Airway epithelial cell (primary cell): ENCODE results near the gene SLC25A2. TPM values are rescaled to one million over a fixed set of nuclear protein-coding genes. Genes with fewer than 3 reads are reported as not detected.

Source experiments
- total RNA-seq: library from RNA; depleted of rRNA; stranded (reverse); fragments of >200 nt; gene quantifications from 2 replicates; pipeline ENCODE4 v1.2.3, GENCODE V29; 2015

Gene SLC25A2
- total RNA-seq, result not detected in 2 replicates

GRCh38 chr5:141303756-141304155 lies at the start of gene SLC25A2:
Gene SLC25A2 (minus strand): TSS chr5:141304049. CDS start chr5:141303865, 184 bp downstream.

GRCh38 chr5:141349917-141350619 lies 46.2 kb upstream of the SLC25A2 start, which contains the start of gene PCDHGB1:
Gene PCDHGB1 (plus strand): TSS chr5:141350099. CDS start chr5:141350261, 162 bp downstream.

GRCh38 chr5:141343242-141343952 lies 39.5 kb upstream of the SLC25A2 start, which contains the start of gene PCDHGA3:
Gene PCDHGA3 (plus strand): TSS chr5:141343829. CDS start chr5:141344034, 205 bp downstream.

GRCh38 chr5:141338538-141339306 lies 34.9 kb upstream of the SLC25A2 start, which contains the start of gene PCDHGA2:
Gene PCDHGA2 (plus strand): TSS chr5:141338760.

GRCh38 chr5:141330299-141331080 lies 26.6 kb upstream of the SLC25A2 start, which contains the start of gene PCDHGA1:
Gene PCDHGA1 (plus strand): TSS chr5:141330514.

GRCh38 chr5:141320225-141321169 lies 16.6 kb upstream of the SLC25A2 start, which contains the start of gene TAF7:
Gene TAF7 (minus strand): TSS chr5:141320784. CDS start chr5:141320044, 740 bp downstream.

Other genes starting within 250 kb of the SLC25A2 start
- gene PCDHB2, start 209.4 kb downstream of the SLC25A2 start, total RNA-seq, result 0.14 TPM in 1 of 2 replicates, not detected in the other
- gene PCDHB3, start 203.6 kb downstream of the SLC25A2 start, total RNA-seq, result 0.05 TPM in 1 of 2 replicates, not detected in the other
- gene PCDHB4, start 182.2 kb downstream of the SLC25A2 start, total RNA-seq, result not detected in 2 replicates
- gene PCDHB5, start 168.8 kb downstream of the SLC25A2 start, total RNA-seq, result 0.63 TPM in 1 of 2 replicates, not detected in the other
- gene PCDHB6, start 154.0 kb downstream of the SLC25A2 start, total RNA-seq, result 0.14 TPM in 1 of 2 replicates, not detected in the other
- not detected in 2 replicates for gene PCDHB7, start 131.4 kb downstream of the SLC25A2 start, total RNA-seq
- gene PCDHB8, start 126.3 kb downstream of the SLC25A2 start, total RNA-seq, result 0.07 TPM in 1 of 2 replicates, not detected in the other
- 0.07 and 0.14 TPM in 2 replicates for gene PCDHB16, start 121.7 kb downstream of the SLC25A2 start, total RNA-seq
- 0.07 TPM in 1 of 2 replicates, not detected in the other for gene PCDHB9, start 116.9 kb downstream of the SLC25A2 start, total RNA-seq
- 0.05 and 0.21 TPM in 2 replicates for gene PCDHB10, start 111.7 kb downstream of the SLC25A2 start, total RNA-seq
- gene PCDHB11, start 104.4 kb downstream of the SLC25A2 start, total RNA-seq, result 0.09 TPM in 1 of 2 replicates, not detected in the other
- 0.05 and 0.07 TPM in 2 replicates for gene PCDHB12, start 95.3 kb downstream of the SLC25A2 start, total RNA-seq
- 0.09 and 0.14 TPM in 2 replicates for gene PCDHB13, start 90.1 kb downstream of the SLC25A2 start, total RNA-seq
- 0.21 and 0.65 TPM in 2 replicates for gene PCDHB14, start 80.7 kb downstream of the SLC25A2 start, total RNA-seq
- 0.07 and 0.28 TPM in 2 replicates for gene PCDHB15, start 58.7 kb downstream of the SLC25A2 start, total RNA-seq
- gene TAF7, start 16.7 kb upstream of the SLC25A2 start, total RNA-seq, result 28.8 and 30.0 TPM in 2 replicates
- 0.28 TPM in 1 of 2 replicates, not detected in the other for gene PCDHGA1, start 26.5 kb upstream of the SLC25A2 start, total RNA-seq
- 0.42 and 0.79 TPM in 2 replicates for gene PCDHGA2, start 34.7 kb upstream of the SLC25A2 start, total RNA-seq
- gene PCDHGA3, start 39.8 kb upstream of the SLC25A2 start, total RNA-seq, result 0.14 and 0.21 TPM in 2 replicates
- gene PCDHGB1, start 46.0 kb upstream of the SLC25A2 start, total RNA-seq, result 0.07 TPM in 1 of 2 replicates, not detected in the other
- 0.23 and 0.63 TPM in 2 replicates for gene PCDHGA4, start 51.0 kb upstream of the SLC25A2 start, total RNA-seq
- gene PCDHGB2, start 55.9 kb upstream of the SLC25A2 start, total RNA-seq, result 0.42 TPM in 1 of 2 replicates, not detected in the other
- 0.05 and 0.07 TPM in 2 replicates for gene PCDHGA5, start 60.1 kb upstream of the SLC25A2 start, total RNA-seq
- 0.35 and 0.46 TPM in 2 replicates for gene PCDHGB3, start 66.2 kb upstream of the SLC25A2 start, total RNA-seq
- gene PCDHGA6, start 69.8 kb upstream of the SLC25A2 start, total RNA-seq, result 0.37 and 0.63 TPM in 2 replicates
- gene PCDHGA7, start 78.7 kb upstream of the SLC25A2 start, total RNA-seq, result 0.92 and 1.2 TPM in 2 replicates
- 2.2 and 3.0 TPM in 2 replicates for gene PCDHGB4, start 83.6 kb upstream of the SLC25A2 start, total RNA-seq
- 0.35 and 0.51 TPM in 2 replicates for gene PCDHGA8, start 88.6 kb upstream of the SLC25A2 start, total RNA-seq
- 6.1 and 7.2 TPM in 2 replicates for gene PCDHGB5, start 93.9 kb upstream of the SLC25A2 start, total RNA-seq
- 1.2 and 1.8 TPM in 2 replicates for gene PCDHGA9, start 98.7 kb upstream of the SLC25A2 start, total RNA-seq
- 1.1 and 1.5 TPM in 2 replicates for gene PCDHGB6, start 104.0 kb upstream of the SLC25A2 start, total RNA-seq
- 4.7 and 6.2 TPM in 2 replicates for gene PCDHGA10, start 108.9 kb upstream of the SLC25A2 start, total RNA-seq
- gene PCDHGB7, start 113.6 kb upstream of the SLC25A2 start, total RNA-seq, result 3.2 and 4.1 TPM in 2 replicates
- gene PCDHGA11, start 117.0 kb upstream of the SLC25A2 start, total RNA-seq, result 3.3 and 5.2 TPM in 2 replicates
- 4.7 and 5.6 TPM in 2 replicates for gene PCDHGA12, start 126.5 kb upstream of the SLC25A2 start, total RNA-seq
- gene PCDHGC3, start 171.9 kb upstream of the SLC25A2 start, total RNA-seq, result 21.0 and 27.2 TPM in 2 replicates
- gene PCDHGC4, start 181.0 kb upstream of the SLC25A2 start, total RNA-seq, result 0.05 and 0.21 TPM in 2 replicates
- 0.79 and 1.1 TPM in 2 replicates for gene PCDHGC5, start 185.0 kb upstream of the SLC25A2 start, total RNA-seq